ENCODE data around the gene KIF13A. TPM values are rescaled to one million over a fixed set of nuclear protein-coding genes. Genes with fewer than 3 reads are reported as not detected.

The KIF13A gene
- total and polyA plus RNA-seq, 12 donors, result 16.7 to 198 (median 97.8) TPM

DNA sequence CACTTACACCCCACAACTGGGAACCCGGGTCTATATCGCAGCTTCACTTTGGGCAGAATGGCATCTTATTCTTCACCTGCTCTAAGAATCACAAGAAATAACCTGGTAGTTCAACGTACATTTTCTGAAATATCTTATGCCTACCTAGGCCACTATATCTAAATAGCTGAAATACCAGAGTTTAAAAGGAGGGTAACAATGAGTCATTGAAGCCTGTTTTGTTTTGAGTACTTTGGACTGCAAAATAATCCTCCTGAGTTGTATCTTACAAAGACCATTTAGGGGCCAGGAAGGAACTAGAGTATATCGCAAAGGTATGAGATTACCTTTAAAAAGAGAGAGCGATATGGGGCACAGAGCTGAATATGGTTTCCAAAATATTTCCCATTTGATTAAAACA lies 184.0 kb downstream of the KIF13A start:
- H3K4me1 ChIP-seq, result no peaks in the 10 kb centered on the region
- intact Hi-C loops (cut with DNase I), result loop anchor here (5.0 to 10.0 kb wide), 4 partner anchors 201 to 649 kb away; partner anchors contain the start of gene FAM8A1 (in 1 of the 10)
- peaks cover 0 to 100% (median 47%) of the 10 kb centered on the region in 9 donors for H3K36me3 ChIP-seq
- no peak for DNase-seq
- H3K4me3 ChIP-seq, result no peak overlapping the region
- H3K27ac ChIP-seq, result no peak overlapping the region
- TF ChIP-seq CTCF (IDR thresholded peaks at IDR 0.05), result no peak
- 97 to 98% methylated on average over 5 of the region's 5 CpGs for WGBS, 2 donors
- no peaks in the 10 kb centered on the region for H3K27me3 ChIP-seq
- ATAC-seq, result no peak
- no peaks in the 10 kb centered on the region for H3K9me3 ChIP-seq

GRCh38 chr6:17798477-17799154 lies 188.8 kb downstream of the KIF13A start:
- whole genome bisulfite sequencing, 2 donors, result 93 to 96% methylated on average over 2 of the region's 2 CpGs
- ATAC-seq (no peak), DNase-seq (no peak)
- intact Hi-C loops (cut with DNase I), result loop anchor here in 1 of 10 donors (10.0 kb wide), 1 partner anchor 194 kb away; the partner anchor contains the start of gene FAM8A1
- TF ChIP-seq CTCF (IDR thresholded peaks at IDR 0.05), result no peak
- Histone ChIP-seq H3K4me1 (no peaks in the 10 kb centered on the region), H3K4me3 (no peak overlapping the region), H3K9me3 (no peaks in the 10 kb centered on the region), H3K27ac (no peak overlapping the region), H3K36me3 (peaks cover 0 to 100% (median 80%) of the 10 kb centered on the region in 9 donors), H3K27me3 (no peaks in the 10 kb centered on the region)

- Histone ChIP-seq H3K4me3 (no peak overlapping the region), H3K27ac (no peak overlapping the region), H3K9me3 (no peaks in the 10 kb centered on the region), H3K27me3 (no peaks in the 10 kb centered on the region), H3K36me3 (peaks cover 0 to 100% (median 66%) of the 10 kb centered on the region in 9 donors), H3K4me1 (no peaks in the 10 kb centered on the region)
- intact Hi-C loops (cut with DNase I), result loop anchor here in 1 of 10 donors (10.0 kb wide), 1 partner anchor 186 kb away; the partner anchor contains the start of gene FAM8A1
- no peak for DNase-seq
- no peak for ATAC-seq
- no peak for TF ChIP-seq CTCF (IDR thresholded peaks at IDR 0.05)
These were observed 196.9 kb downstream of the KIF13A start for GRCh38 chr6:17790489-17790888.

DNA sequence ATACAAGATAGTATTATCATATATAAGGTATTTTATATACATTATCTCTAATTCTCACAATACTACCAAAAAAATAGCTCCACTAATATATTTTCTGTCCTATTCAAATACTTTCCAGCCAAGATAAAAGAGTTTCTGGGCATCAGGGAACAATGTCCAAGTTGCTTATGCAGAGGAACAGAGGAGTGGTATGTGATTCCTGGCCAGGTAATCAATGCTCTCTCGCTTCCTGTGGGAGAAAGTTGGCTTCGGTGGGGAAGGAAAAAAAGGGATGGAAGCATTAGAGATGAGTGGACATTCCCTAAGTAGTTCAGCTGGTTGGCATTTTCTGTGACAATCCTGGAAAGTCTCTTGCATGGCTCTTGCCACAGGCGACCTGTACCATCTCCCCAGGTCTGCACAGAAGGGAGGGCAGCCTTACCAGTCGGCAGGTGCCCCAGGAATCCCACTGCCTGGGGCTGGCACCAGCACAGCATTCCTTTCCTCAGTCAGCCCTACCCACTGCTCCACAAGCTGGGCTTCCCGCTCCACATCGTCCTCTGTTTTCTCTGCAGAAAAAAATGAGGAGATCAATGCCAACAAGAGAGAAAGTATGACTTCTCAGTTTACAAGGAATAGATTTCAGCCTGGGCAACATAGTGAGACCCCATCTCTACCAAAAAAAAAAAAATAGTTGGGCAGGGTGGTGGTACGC lies 202.2 kb downstream of the KIF13A start:
- intact Hi-C loops (cut with DNase I), result no loop called here

More for the DNA sequence above, 202.2 kb downstream of the KIF13A start:
- H3K36me3 ChIP-seq, result peaks cover 0 to 100% (median 68%) of the 10 kb centered on the region in 9 donors
- no peak overlapping the region for H3K4me3 ChIP-seq
- H3K27ac ChIP-seq, result no peak overlapping the region
- peaks cover 0 to 3% (median 0%) of the 10 kb centered on the region in 9 donors for H3K4me1 ChIP-seq
- no peak for TF ChIP-seq CTCF (IDR thresholded peaks at IDR 0.05)
- WGBS, 2 donors, result 87 to 91% methylated on average over 7 of the region's 7 CpGs
- no peaks in the 10 kb centered on the region for H3K27me3 ChIP-seq
- DNase-seq (no peak), ATAC-seq (no peak)
- H3K9me3 ChIP-seq, result no peaks in the 10 kb centered on the region
